ENCODE data around the gene RASA1.

GRCh38 chr5:87361536-87362213 lies 94.0 kb downstream of the RASA1 start:
- no peak for TF ChIP-seq POLR2A (IDR thresholded peaks at IDR 0.05)
- TF ChIP-seq CTCF (IDR thresholded peaks at IDR 0.05): no peak
